Upper lobe of left lung (tissue), 4 donors: ENCODE results near the gene ZNF577.

ENCODE experiments used
- EP300 ChIP-seq, 4 donors: sonication (generic); formaldehyde crosslinking; IDR thresholded peaks; one replicate each; pipeline ENCODE4 v1.5.1; 2017; ENCODE audit warnings: antibody characterized with exemption in 4 of 4, control low read depth in 2 of 4
- POLR2A ChIP-seq, 4 donors: fragments of 450-650 bp; IDR thresholded peaks; one replicate each; pipeline ENCODE4 v1.5.1; 2016 to 2017; ENCODE audit warnings: antibody characterized with exemption in 4 of 4, mild to moderate bottlenecking in 2 of 4
- TF ChIP-seq, protein P1 (sequence below), 6 experiments: fragments of 450-650 bp in 4 of 6; fragments of 200-600 bp in 2 of 6; sonication (generic) in 2 of 6; IDR thresholded peaks; one replicate each; pipeline ENCODE4 v1.5.1; 2016 to 2019; ENCODE audit warnings: antibody characterized with exemption in 6 of 6

DNA sequence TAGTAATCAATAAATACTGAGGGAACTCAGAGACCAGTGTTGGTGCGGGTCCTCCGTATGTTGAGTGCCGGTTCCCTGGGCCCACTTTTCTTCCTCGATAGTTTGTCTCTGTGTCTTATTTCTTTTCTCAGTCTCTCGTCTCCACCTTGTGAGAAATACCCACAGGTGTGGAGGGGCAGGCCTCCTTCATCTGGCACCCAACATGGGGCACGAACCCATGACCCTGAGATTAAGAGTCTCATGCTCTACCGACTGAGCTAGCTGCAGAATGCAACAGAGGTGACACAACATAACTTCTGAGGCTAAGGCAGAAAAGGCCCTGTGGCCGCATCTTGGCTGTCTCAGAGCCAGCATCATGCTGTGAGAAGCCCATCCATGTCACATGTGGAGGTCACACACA is 34.2 kb upstream of the ZNF577 start:
- TF ChIP-seq, protein P1, sequence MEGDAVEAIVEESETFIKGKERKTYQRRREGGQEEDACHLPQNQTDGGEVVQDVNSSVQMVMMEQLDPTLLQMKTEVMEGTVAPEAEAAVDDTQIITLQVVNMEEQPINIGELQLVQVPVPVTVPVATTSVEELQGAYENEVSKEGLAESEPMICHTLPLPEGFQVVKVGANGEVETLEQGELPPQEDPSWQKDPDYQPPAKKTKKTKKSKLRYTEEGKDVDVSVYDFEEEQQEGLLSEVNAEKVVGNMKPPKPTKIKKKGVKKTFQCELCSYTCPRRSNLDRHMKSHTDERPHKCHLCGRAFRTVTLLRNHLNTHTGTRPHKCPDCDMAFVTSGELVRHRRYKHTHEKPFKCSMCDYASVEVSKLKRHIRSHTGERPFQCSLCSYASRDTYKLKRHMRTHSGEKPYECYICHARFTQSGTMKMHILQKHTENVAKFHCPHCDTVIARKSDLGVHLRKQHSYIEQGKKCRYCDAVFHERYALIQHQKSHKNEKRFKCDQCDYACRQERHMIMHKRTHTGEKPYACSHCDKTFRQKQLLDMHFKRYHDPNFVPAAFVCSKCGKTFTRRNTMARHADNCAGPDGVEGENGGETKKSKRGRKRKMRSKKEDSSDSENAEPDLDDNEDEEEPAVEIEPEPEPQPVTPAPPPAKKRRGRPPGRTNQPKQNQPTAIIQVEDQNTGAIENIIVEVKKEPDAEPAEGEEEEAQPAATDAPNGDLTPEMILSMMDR (IDR thresholded peaks at IDR 0.05): no peak
- TF ChIP-seq EP300 (IDR thresholded peaks at IDR 0.05) (no peak), POLR2A (IDR thresholded peaks at IDR 0.05) (no peak)
